ENCODE results near the gene KNCN.

KNCN gene

GRCh38 chr1:46520063-46520911, 31.2 kb downstream of the KNCN start:
- H3K36me3 Mint-ChIP-seq (ENCODE audit: low read depth): no peaks in the 10 kb centered on the region
- peaks cover 64% of the 10 kb centered on the region for H3K4me1 Mint-ChIP-seq
- H3K27me3 Mint-ChIP-seq (ENCODE audit: low read depth, poor library complexity): peaks cover 84% of the 10 kb centered on the region
- H3K4me3 Mint-ChIP-seq: peak overlapping the region; percentile 27
- no peak for TF ChIP-seq CTCF (IDR thresholded peaks at IDR 0.05)
- DNase-seq: peak; percentile 66
- no peak overlapping the region for H3K27ac Mint-ChIP-seq
- H3K9me3 Mint-ChIP-seq: no peaks in the 10 kb centered on the region

- H3K9me3 Mint-ChIP-seq: no peaks in the 10 kb centered on the region
- TF ChIP-seq CTCF (IDR thresholded peaks at IDR 0.05): no peak
- no peaks in the 10 kb centered on the region for H3K36me3 Mint-ChIP-seq (ENCODE audit: low read depth)
- no peak for DNase-seq
- no peak overlapping the region for H3K27ac Mint-ChIP-seq
- no peak overlapping the region for H3K4me3 Mint-ChIP-seq
- H3K4me1 Mint-ChIP-seq: peaks cover 55% of the 10 kb centered on the region
- H3K27me3 Mint-ChIP-seq (ENCODE audit: low read depth, poor library complexity): peaks cover 84% of the 10 kb centered on the region
Measured at GRCh38 chr1:46519209-46519608, 32.2 kb downstream of the KNCN start.

- H3K27ac Mint-ChIP-seq: no peak overlapping the region
- no peaks in the 10 kb centered on the region for H3K9me3 Mint-ChIP-seq
- H3K4me3 Mint-ChIP-seq: peak overlapping the region; percentile 6
- peaks cover 57% of the 10 kb centered on the region for H3K4me1 Mint-ChIP-seq
- no peaks in the 10 kb centered on the region for H3K36me3 Mint-ChIP-seq (ENCODE audit: low read depth)
- H3K27me3 Mint-ChIP-seq (ENCODE audit: low read depth, poor library complexity): peaks cover 79% of the 10 kb centered on the region
- no peak for TF ChIP-seq CTCF (IDR thresholded peaks at IDR 0.05)
- DNase-seq: no peak
Measured at GRCh38 chr1:46517932-46518498, 33.4 kb downstream of the KNCN start.

GRCh38 chr1:46517010-46517600, 34.3 kb downstream of the KNCN start:
- Mint-ChIP-seq H3K27ac (no peak overlapping the region), H3K9me3 (no peaks in the 10 kb centered on the region), H3K4me1 (peaks cover 59% of the 10 kb centered on the region), H3K4me3 (peak overlapping the region; percentile 7), H3K36me3 (ENCODE audit: low read depth) (no peaks in the 10 kb centered on the region), H3K27me3 (ENCODE audit: low read depth, poor library complexity) (peaks cover 76% of the 10 kb centered on the region)
- DNase-seq: peak; percentile 50
- TF ChIP-seq CTCF (IDR thresholded peaks at IDR 0.05): no peak

GRCh38 chr1:46516200-46516950, 35.1 kb downstream of the KNCN start:
- no peaks in the 10 kb centered on the region for H3K9me3 Mint-ChIP-seq
- peaks cover 75% of the 10 kb centered on the region for H3K27me3 Mint-ChIP-seq (ENCODE audit: low read depth, poor library complexity)
- H3K4me3 Mint-ChIP-seq: no peak overlapping the region
- no peak overlapping the region for H3K27ac Mint-ChIP-seq
- no peak for DNase-seq
- H3K4me1 Mint-ChIP-seq: peaks cover 66% of the 10 kb centered on the region
- no peaks in the 10 kb centered on the region for H3K36me3 Mint-ChIP-seq (ENCODE audit: low read depth)
- TF ChIP-seq CTCF (IDR thresholded peaks at IDR 0.05): no peak
